ENCODE results near the gene OAF. TPM values are rescaled to one million over a fixed set of nuclear protein-coding genes. Genes with fewer than 3 reads are reported as not detected.

OAF gene
- total and polyA plus RNA-seq, 2 donors (not counting 1 experiment from before 2014, with no cell fraction given) = 1.3 to 1.9 TPM

- no peak overlapping the region for H3K9ac ChIP-seq (ENCODE audit: low read length)
- WGBS (ENCODE audit: insufficient coverage) = 95% methylated on average over 5 of the region's 7 CpGs
- no peak overlapping the region for H2AFZ ChIP-seq (ENCODE audit: insufficient read depth, low read depth, low read length, poor library complexity, severe bottlenecking)
- H4K20me1 ChIP-seq (ENCODE audit: control insufficient read depth, insufficient read depth, low read length, poor library complexity, severe bottlenecking) = no peaks in the 10 kb centered on the region
- no peak overlapping the region for H3K4me2 ChIP-seq (replicated peaks; ENCODE audit: low read depth, low read length, poor library complexity, severe bottlenecking)
- H3K36me3 ChIP-seq (replicated peaks in 1 of 2; ENCODE audit: control extremely low read depth in 1 of 2, control insufficient read depth in 1 of 2, extremely low read depth in 1 of 2, insufficient read depth in 2 of 2, low read length in 1 of 2) = no peaks in the 10 kb centered on the region
- H3K79me2 ChIP-seq (ENCODE audit: control insufficient read depth, insufficient read depth, low read length) = no peaks in the 10 kb centered on the region
- H3K4me1 ChIP-seq (ENCODE audit: control insufficient read depth in 2 of 2, insufficient read depth in 2 of 2, low read length in 2 of 2) = no peaks in the 10 kb centered on the region
- no peaks in the 10 kb centered on the region for H3K9me3 ChIP-seq (ENCODE audit: control extremely low read depth in 1 of 3, control insufficient read depth in 2 of 3, insufficient read depth in 1 of 3, low read length in 2 of 3)
- H3K9me3 Mint-ChIP-seq (ENCODE audit: insufficient read depth) = no peaks in the 10 kb centered on the region
- H3K27ac ChIP-seq (ENCODE audit: low read length in 2 of 2) = no peak overlapping the region
- ChIA-PET CTCF (no interaction called here), POLR2A (no interaction called here)
- H3K27ac Mint-ChIP-seq = no peak overlapping the region
- no peak for ATAC-seq (ENCODE audit: low read depth)
- peaks cover 48% of the 10 kb centered on the region for H3K27me3 Mint-ChIP-seq
- H3K4me3 Mint-ChIP-seq = no peak overlapping the region
- H3K27me3 ChIP-seq (replicated peaks in 1 of 4; ENCODE audit: control extremely low read depth in 1 of 4, control insufficient read depth in 3 of 4, insufficient read depth in 4 of 4, low read length in 3 of 4) = peaks cover 0 to 10% (median 0%) of the 10 kb centered on the region in 4 experiments
- H3K4me3 ChIP-seq (ENCODE audit: control extremely low read depth in 1 of 5, extremely low read depth in 1 of 5, insufficient read depth in 1 of 5, low read depth in 2 of 5, low read length in 4 of 5) = no peak overlapping the region
- no peak for TF ChIP-seq EZH2 (IDR thresholded peaks at IDR 0.05; ENCODE audit: borderline replicate concordance, insufficient read depth, low read depth, low read length, poor library complexity, severe bottlenecking)
- no peak for TF ChIP-seq CTCF (IDR thresholded peaks at IDR 0.05)
- H3K4me1 Mint-ChIP-seq = no peaks in the 10 kb centered on the region
- intact Hi-C loops (cut with micrococcal nuclease) = no loop called here
- no peak for DNase-seq
Measured at GRCh38 chr11:120183701-120184141, 27.1 kb upstream of the OAF start.

- H3K27me3 ChIP-seq (replicated peaks in 1 of 4; ENCODE audit: control extremely low read depth in 1 of 4, control insufficient read depth in 3 of 4, insufficient read depth in 4 of 4, low read length in 3 of 4) = peaks cover 0 to 10% (median 0%) of the 10 kb centered on the region in 4 experiments
- H3K4me3 Mint-ChIP-seq = no peak overlapping the region
- DNase-seq (no peak), ATAC-seq (ENCODE audit: low read depth) (no peak)
- no peak overlapping the region for H3K27ac ChIP-seq (ENCODE audit: low read length in 2 of 2)
- WGBS (ENCODE audit: insufficient coverage) = 88% methylated on average over 10 of the region's 11 CpGs
- H3K27ac Mint-ChIP-seq = no peak overlapping the region
- H4K20me1 ChIP-seq (ENCODE audit: control insufficient read depth, insufficient read depth, low read length, poor library complexity, severe bottlenecking) = no peaks in the 10 kb centered on the region
- H3K9ac ChIP-seq (ENCODE audit: low read length) = no peak overlapping the region
- no peaks in the 10 kb centered on the region for H3K79me2 ChIP-seq (ENCODE audit: control insufficient read depth, insufficient read depth, low read length)
- H3K4me2 ChIP-seq (replicated peaks; ENCODE audit: low read depth, low read length, poor library complexity, severe bottlenecking) = no peak overlapping the region
- H3K4me3 ChIP-seq (ENCODE audit: control extremely low read depth in 1 of 5, extremely low read depth in 1 of 5, insufficient read depth in 1 of 5, low read depth in 2 of 5, low read length in 4 of 5) = no peak overlapping the region
- CTCF ChIA-PET = no interaction called here
- no peaks in the 10 kb centered on the region for H3K9me3 Mint-ChIP-seq (ENCODE audit: insufficient read depth)
- TF ChIP-seq EZH2 (IDR thresholded peaks at IDR 0.05; ENCODE audit: borderline replicate concordance, insufficient read depth, low read depth, low read length, poor library complexity, severe bottlenecking) (no peak), CTCF (IDR thresholded peaks at IDR 0.05) (no peak)
- no peaks in the 10 kb centered on the region for H3K4me1 Mint-ChIP-seq
- intact Hi-C loops (cut with micrococcal nuclease) = no loop called here
- no peaks in the 10 kb centered on the region for H3K36me3 ChIP-seq (replicated peaks in 1 of 2; ENCODE audit: control extremely low read depth in 1 of 2, control insufficient read depth in 1 of 2, extremely low read depth in 1 of 2, insufficient read depth in 2 of 2, low read length in 1 of 2)
- no peaks in the 10 kb centered on the region for H3K9me3 ChIP-seq (ENCODE audit: control extremely low read depth in 1 of 3, control insufficient read depth in 2 of 3, insufficient read depth in 1 of 3, low read length in 2 of 3)
- H2AFZ ChIP-seq (ENCODE audit: insufficient read depth, low read depth, low read length, poor library complexity, severe bottlenecking) = no peak overlapping the region
- no peaks in the 10 kb centered on the region for H3K4me1 ChIP-seq (ENCODE audit: control insufficient read depth in 2 of 2, insufficient read depth in 2 of 2, low read length in 2 of 2)
- POLR2A ChIA-PET = no interaction called here
- H3K27me3 Mint-ChIP-seq = peaks cover 46% of the 10 kb centered on the region
Measured at GRCh38 chr11:120184371-120184945, 26.4 kb upstream of the OAF start.
